Astrocyte of the cerebellum (primary cell): ENCODE measurements around the gene PRDM16.

Experiments
- DNase-seq: peaks from one replicate; pipeline ENCODE4 v3.0.0-alpha.2; 2011; ENCODE audit warnings: low read depth
- H3K4me3 ChIP-seq: 2 replicates; pipeline ENCODE4 v1.5.1; 2011; ENCODE audit warnings: mild to moderate bottlenecking, low read depth, low read length, moderate library complexity
- in situ Hi-C: cut with HindIII; loops from 2 replicates; pipeline ENCODE4 v1.10.0; 2017; ENCODE audit warnings: low sequenced_read_pairs
- TF ChIP-seq, protein P1 (sequence below): IDR thresholded peaks from 2 replicates; pipeline ENCODE4 v1.5.1; 2012; ENCODE audit warnings: low read length, low read depth, moderate library complexity, mild to moderate bottlenecking; ENCODE audit errors: missing control alignments

PRDM16 gene

DNA sequence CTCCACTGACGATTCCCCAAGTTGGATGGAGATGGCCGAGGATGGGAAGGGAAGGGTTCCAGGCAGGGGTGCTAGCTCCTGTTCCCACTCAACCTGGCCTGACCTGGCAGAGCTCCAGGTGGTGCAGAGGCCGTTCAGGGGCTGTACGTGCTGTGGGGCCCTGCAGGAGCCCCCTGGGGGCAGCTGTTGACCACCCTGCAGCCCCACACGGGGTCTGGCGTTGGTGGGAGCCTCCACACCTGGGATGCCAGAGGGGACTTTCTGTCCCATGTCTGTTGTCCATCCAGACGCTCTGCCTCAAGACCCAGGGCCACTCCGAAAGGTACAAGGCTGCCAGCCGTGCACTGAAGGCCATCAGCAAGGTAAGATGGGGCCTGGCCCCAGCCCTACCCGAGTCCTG is 405.4 kb downstream of the PRDM16 start:
- no peak for DNase-seq
- in situ Hi-C loops = no loop called here
- no peak overlapping the region for H3K4me3 ChIP-seq
- TF ChIP-seq, protein P1, sequence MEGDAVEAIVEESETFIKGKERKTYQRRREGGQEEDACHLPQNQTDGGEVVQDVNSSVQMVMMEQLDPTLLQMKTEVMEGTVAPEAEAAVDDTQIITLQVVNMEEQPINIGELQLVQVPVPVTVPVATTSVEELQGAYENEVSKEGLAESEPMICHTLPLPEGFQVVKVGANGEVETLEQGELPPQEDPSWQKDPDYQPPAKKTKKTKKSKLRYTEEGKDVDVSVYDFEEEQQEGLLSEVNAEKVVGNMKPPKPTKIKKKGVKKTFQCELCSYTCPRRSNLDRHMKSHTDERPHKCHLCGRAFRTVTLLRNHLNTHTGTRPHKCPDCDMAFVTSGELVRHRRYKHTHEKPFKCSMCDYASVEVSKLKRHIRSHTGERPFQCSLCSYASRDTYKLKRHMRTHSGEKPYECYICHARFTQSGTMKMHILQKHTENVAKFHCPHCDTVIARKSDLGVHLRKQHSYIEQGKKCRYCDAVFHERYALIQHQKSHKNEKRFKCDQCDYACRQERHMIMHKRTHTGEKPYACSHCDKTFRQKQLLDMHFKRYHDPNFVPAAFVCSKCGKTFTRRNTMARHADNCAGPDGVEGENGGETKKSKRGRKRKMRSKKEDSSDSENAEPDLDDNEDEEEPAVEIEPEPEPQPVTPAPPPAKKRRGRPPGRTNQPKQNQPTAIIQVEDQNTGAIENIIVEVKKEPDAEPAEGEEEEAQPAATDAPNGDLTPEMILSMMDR = no peak

DNA sequence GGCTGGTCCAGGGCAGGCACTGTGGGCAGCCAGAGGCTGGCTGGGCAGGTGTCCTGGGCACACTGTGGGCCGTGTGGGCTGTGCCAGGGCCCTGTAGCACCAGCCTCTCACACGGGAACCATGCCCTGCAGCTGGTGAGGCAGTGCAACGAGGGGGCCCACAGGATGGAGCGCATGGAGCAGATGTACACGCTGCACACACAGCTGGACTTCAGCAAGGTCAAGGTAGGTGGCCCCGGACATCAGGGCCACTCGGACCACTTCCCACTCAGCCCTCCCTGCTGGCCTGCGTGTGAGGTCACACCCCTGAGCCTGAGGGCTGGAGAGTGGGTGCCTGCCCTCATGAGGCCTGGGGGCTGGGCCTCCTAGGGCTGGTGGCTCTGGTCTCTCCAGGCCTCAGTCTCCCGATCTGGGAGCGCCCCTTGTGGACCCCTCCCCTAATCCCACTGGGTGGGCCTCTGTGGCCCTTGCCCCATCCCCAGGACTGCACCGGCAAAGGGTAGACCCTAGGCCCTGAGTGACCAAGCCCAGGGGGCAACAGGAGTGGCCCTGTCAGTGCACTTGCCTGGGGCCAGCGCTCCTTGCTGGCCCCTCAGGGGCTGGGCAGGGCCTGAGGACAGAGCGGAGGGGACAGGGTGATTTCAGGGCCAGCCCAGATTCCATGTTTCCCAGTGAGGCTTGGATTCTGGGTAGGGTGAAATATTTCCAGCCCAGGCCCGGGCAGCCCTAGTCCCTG is 407.0 kb downstream of the PRDM16 start:
- TF ChIP-seq, protein P1 = no peak
- no peak for DNase-seq
- H3K4me3 ChIP-seq = no peak overlapping the region
- in situ Hi-C loops = no loop called here

DNA sequence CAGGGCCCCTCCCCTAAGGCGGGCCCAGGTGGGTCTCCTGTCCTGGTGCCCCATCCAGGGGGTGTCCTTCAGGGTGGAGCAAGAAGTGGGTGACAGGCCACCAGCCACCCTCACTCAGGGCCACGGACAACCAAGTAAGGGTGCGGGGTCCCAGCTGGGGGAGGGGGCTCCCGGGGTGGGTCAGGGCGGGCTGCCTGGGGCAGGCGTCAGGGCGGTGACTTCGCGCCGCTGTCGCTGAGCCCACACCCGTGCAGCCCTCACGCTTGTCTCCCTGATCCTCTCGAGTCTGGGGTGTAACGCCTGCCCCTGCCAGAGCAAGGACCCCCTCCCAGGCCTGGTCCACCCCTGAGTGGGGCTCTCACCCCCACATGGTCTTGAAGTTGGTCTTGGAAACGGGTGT is 407.7 kb downstream of the PRDM16 start:
- TF ChIP-seq, protein P1 = no peak
- in situ Hi-C loops = no loop called here
- no peak for DNase-seq
- no peak overlapping the region for H3K4me3 ChIP-seq

DNA sequence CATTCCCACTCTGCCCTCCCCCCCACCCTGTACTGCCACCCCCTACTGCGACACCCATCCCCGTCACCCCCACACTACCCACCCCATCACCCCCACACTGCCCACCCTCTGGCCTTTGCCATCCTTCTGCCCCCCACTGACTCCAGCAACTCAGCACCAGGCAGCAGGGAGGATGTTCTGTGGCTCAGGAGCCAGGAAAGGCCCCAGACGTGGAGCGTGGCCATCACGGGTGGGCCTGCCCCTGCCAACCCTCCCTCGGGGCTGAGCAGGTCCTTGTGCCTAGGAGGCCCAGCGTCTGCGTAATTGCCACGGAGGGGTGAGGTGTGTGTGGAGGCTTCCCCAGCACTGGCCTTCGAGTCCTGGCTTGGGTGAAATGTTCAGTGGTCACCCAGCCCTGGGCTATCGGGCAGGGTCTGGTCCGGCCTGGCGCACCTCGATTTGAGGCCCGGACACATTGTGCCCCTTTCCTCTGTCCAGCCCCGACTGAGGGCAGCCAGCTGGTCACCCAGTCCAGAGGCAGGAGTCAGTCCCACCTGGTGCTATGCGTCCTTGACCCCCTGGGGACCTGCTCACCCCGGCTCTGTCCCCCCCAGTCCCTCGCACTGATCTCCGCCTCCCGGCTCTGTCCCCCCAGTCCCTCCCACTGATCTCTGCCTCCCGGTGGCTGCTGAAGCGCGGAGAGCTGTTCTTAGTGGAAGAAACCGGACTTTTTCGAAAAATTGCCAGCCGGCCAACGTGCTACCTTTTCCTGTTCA is 408.4 kb downstream of the PRDM16 start:
- TF ChIP-seq, protein P1 = no peak
- no peak overlapping the region for H3K4me3 ChIP-seq
- in situ Hi-C loops = no loop called here
- no peak for DNase-seq

DNA sequence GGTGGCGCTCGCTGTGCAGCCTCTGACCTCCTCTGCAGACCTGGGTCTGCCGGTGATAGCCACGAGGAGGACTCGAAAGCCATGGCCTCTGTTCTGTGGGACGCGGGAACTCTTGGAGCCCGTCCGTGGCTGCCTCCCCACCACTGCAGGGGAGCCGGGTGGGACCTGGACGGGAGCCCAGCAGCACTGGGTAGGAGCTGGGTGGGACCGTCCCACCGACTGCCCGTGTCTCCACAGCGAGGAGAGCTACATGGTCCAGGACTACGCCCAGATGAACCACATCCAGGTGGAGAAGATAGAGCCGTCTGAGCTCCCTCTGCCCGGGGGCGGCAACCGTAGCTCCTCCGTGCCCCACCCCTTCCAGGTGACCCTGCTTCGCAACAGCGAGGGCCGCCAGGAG is 409.2 kb downstream of the PRDM16 start:
- TF ChIP-seq, protein P1 = no peak

DNA sequence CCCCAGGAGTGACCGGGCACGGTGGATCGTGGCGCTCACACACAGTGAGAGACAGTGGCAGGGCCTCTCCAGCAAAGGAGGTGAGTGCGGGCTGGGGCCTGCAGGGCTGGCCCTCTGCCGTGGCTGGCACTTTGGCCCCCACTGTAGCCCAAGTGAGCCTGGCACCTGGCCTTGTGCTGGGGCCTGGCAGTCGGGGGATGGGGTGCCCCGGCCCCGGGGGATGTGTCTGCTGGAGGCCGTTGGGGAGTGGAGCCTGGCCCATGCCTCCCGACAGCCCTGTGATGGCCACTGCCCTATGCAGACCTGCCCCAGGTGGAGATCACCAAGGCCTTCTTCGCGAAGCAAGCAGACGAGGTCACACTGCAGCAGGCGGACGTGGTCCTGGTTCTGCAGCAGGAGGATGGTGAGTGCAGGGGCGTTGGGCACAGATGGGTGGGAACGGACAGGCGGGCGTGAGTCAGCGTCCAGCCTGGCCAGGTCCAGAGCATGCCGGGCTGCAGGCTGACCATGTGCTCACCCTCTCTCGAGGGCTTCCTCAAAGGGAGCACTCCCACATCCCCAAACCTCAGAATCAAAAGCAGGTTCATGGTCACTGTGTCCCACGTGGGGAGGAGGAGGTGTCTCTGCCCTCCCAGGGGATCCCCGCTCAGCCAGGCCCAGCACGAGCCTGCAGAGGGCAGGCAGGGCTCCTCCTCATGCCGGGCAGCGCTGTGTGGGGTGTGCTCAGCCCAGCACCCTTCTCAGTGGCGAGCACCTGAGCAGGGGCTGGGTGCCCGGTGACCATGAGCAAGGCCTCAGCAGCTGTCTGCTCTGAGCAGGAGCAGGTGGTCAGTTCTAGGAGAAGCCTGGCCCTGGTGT is 410.7 kb downstream of the PRDM16 start:
- in situ Hi-C loops = no loop called here
- no peak overlapping the region for H3K4me3 ChIP-seq
- TF ChIP-seq, protein P1 = no peak
- DNase-seq = no peak

More for the DNA sequence above, 409.2 kb downstream of the PRDM16 start:
- in situ Hi-C loops = no loop called here
- no peak overlapping the region for H3K4me3 ChIP-seq
- no peak for DNase-seq
